ENCODE data around the gene ADAM33. TPM values are rescaled to one million over a fixed set of nuclear protein-coding genes. Genes with fewer than 3 reads are reported as not detected.

ADAM33 gene
- total RNA-seq, 1 experiment from 2014 or later = 4.9 TPM

GRCh38 chr20:3661814-3662665, 19.8 kb downstream of the ADAM33 start:
- no peak for DNase-seq
- no peaks in the 10 kb centered on the region for H3K9me3 ChIP-seq
- H3K36me3 ChIP-seq = no peaks in the 10 kb centered on the region
- no peaks in the 10 kb centered on the region for H3K27me3 ChIP-seq
- no peak overlapping the region for H3K4me3 ChIP-seq

GRCh38 chr20:3661060-3661813, 20.6 kb downstream of the ADAM33 start:
- no peaks in the 10 kb centered on the region for H3K36me3 ChIP-seq
- no peaks in the 10 kb centered on the region for H3K9me3 ChIP-seq
- no peak overlapping the region for H3K4me3 ChIP-seq
- DNase-seq = no peak
- H3K27me3 ChIP-seq = no peaks in the 10 kb centered on the region

- Histone ChIP-seq H3K36me3 (no peaks in the 10 kb centered on the region), H3K27me3 (no peaks in the 10 kb centered on the region), H3K9me3 (no peaks in the 10 kb centered on the region), H3K4me3 (no peak overlapping the region)
- DNase-seq = no peak
These were observed 21.3 kb downstream of the ADAM33 start for GRCh38 chr20:3660262-3661059.

DNA sequence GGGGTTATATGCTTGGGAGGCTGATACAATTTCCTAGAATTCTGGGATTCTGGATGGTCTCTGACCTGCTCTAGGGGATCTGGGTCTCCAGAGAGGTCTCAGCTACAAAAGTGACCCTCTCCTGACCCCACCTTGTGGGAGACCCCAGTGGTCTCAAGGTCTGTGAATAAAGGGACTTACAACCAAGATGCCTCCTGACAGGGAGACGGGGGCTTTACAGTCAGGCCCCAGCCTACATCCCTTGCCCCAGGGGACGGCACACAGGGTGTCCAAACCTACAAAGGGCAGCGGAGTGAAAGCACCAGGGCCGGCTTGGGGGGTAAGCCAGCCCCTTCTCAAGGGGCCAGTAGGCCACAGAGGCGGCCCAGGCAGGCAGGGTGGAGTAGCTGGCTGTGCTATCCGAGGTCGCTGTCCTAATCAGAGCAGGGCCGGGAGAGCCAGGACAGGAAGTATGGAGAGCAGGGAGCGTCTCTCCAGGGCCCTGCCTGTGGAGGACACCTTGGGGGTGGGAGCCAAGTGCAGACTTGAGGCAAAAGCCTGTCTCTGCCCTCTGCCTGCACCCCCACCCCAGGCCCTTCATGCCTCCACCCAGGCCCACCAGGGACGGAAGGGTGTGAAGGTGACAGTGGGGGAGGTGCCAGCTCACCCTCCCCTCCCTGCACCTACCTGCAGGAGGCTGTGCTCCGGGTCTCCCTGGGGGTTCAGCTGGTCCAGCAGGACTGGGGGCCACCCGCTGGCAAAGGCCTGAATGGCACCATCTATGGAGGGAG, 22.1 kb downstream of the ADAM33 start:
- Histone ChIP-seq H3K36me3 (no peaks in the 10 kb centered on the region), H3K9me3 (no peaks in the 10 kb centered on the region), H3K27me3 (no peaks in the 10 kb centered on the region), H3K4me3 (no peak overlapping the region)
- DNase-seq = no peak

GRCh38 chr20:3658716-3659491, 22.9 kb downstream of the ADAM33 start:
- DNase-seq = no peak
- H3K27me3 ChIP-seq = no peaks in the 10 kb centered on the region
- H3K4me3 ChIP-seq = no peak overlapping the region
- no peaks in the 10 kb centered on the region for H3K36me3 ChIP-seq
- no peaks in the 10 kb centered on the region for H3K9me3 ChIP-seq

DNA sequence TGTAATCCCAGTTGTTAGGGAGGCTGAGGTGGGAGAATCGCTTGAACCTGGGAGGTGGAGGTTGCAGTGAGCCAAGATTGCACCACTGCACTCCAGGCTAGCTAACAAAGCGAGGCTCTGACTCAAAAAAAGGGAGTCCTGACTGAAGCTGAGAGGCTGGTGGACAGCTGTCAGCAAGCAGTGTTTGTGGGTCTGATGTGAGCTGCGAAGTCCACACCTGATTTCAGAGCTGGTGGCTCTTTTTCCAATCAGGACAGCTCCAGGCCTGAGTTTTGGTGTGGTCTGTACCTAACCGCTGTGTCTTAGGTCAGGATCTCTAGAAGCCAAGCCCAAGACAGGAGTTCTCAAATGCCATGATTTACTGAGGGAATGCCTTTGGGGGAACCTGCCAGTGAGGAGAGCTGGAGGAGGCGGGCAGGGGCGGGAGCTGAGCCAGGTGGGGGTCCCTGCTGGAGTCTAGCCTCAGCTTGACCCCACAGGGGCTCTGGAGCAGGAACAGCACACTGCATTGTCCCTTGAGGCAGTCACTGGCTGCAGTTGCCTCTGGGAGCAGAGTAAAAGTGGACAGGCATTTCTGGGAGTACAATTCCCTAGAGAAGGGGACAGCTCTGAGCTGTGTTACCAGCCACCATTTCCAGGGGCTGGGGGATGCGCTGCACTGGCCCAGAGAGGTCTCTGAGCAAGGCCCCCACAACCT, 23.6 kb downstream of the ADAM33 start:
- Histone ChIP-seq H3K9me3 (no peaks in the 10 kb centered on the region), H3K27me3 (no peaks in the 10 kb centered on the region), H3K36me3 (no peaks in the 10 kb centered on the region), H3K4me3 (no peak overlapping the region)
- no peak for DNase-seq

DNA sequence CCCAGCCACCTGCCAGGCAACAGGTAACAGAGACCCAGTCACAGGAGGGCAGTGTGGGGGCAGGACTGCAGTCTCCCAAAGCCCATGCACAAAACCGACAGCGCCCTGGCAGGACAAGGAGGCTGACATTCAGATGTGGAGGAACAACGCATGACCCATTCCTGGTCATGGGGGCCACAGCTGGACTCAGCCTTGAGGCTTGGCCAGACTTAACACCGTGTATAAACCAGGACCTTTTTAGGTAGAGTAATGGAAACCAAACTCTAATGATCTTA, 26.7 kb downstream of the ADAM33 start:
- H3K9me3 ChIP-seq = no peaks in the 10 kb centered on the region
- no peaks in the 10 kb centered on the region for H3K27me3 ChIP-seq
- DNase-seq = no peak
- no peak overlapping the region for H3K4me3 ChIP-seq
- H3K36me3 ChIP-seq = no peaks in the 10 kb centered on the region

DNA sequence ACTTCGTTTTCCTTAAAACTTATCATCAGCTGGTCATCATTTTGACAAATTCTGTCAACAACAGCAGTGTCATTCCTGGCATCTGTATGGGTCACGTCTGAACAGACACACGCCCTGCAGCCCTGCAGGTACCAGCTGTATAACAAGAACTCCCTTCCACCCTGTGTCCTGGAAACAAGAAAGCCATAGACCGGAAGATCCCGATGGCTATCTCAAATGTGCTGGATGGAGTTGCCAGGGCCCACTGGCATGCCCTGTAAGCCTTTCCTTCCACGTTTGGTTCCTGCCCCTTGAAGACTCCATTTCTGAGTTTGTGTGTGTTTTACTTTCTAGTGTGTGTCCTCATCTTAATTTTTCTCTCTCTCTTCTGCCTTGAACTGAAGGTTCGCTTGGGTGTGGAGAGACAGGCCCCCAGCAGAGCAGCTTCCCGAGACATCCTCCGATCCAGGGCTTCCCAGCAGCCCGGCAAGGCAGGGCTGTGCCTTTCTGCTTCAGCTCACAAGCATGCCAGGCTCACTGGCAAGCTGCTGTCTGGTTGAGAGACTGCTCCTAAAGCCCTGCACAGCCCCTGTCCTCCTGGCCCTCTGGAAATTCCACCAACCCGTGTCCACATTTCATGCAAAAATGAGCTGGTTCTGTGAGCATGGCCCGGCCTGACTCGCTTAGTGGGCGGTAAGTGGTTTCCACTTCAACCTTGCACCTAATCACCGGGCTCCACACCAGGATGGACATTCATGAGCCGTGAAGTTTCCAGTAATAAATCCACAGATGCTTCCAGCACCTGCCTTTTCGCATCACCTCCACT, 27.3 kb downstream of the ADAM33 start:
- H3K36me3 ChIP-seq = no peaks in the 10 kb centered on the region
- H3K27me3 ChIP-seq = no peaks in the 10 kb centered on the region
- no peak overlapping the region for H3K4me3 ChIP-seq
- H3K9me3 ChIP-seq = no peaks in the 10 kb centered on the region
- no peak for DNase-seq

- Histone ChIP-seq H3K27me3 (no peaks in the 10 kb centered on the region), H3K36me3 (no peaks in the 10 kb centered on the region), H3K9me3 (no peaks in the 10 kb centered on the region), H3K4me3 (no peak overlapping the region)
- no peak for DNase-seq
These were observed 27.9 kb downstream of the ADAM33 start for GRCh38 chr20:3653921-3654320.

- Histone ChIP-seq H3K27me3 (no peaks in the 10 kb centered on the region), H3K36me3 (no peaks in the 10 kb centered on the region), H3K9me3 (no peaks in the 10 kb centered on the region), H3K4me3 (no peak overlapping the region)
- DNase-seq = no peak
These were observed 28.9 kb downstream of the ADAM33 start for GRCh38 chr20:3652676-3653596.

DNA sequence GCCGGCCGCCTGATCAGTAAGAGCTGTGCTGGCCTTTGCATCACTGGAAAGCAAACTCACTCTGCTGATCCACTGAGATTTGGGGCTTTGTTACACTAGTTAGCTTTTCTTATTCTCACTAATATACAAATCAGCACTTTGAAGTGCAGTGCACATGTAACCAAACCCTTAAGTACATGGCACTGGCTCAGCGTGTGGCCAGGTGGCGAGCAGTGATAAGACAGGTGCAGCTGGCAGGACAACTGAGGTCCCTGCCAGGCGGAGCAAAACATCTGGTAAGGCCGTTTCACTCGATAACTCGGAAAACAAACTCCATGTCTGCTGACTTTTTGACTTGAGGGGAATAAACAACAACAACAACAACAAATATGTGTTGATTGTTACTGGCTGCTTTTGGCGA, 29.6 kb downstream of the ADAM33 start:
- Histone ChIP-seq H3K9me3 (no peaks in the 10 kb centered on the region), H3K4me3 (no peak overlapping the region), H3K27me3 (no peaks in the 10 kb centered on the region), H3K36me3 (no peaks in the 10 kb centered on the region)
- DNase-seq = no peak

- DNase-seq = no peak
- no peaks in the 10 kb centered on the region for H3K27me3 ChIP-seq
- no peaks in the 10 kb centered on the region for H3K9me3 ChIP-seq
- H3K36me3 ChIP-seq = no peaks in the 10 kb centered on the region
- H3K4me3 ChIP-seq = no peak overlapping the region
These were observed 30.4 kb downstream of the ADAM33 start for GRCh38 chr20:3651204-3651962.

GRCh38 chr20:3648951-3649350, 32.9 kb downstream of the ADAM33 start:
- Histone ChIP-seq H3K27me3 (no peaks in the 10 kb centered on the region), H3K9me3 (no peaks in the 10 kb centered on the region), H3K4me3 (no peak overlapping the region), H3K36me3 (no peaks in the 10 kb centered on the region)
- no peak for DNase-seq
